AG04449 (cell line): ENCODE data around the gene FAM240A.

Source experiments
- CTCF ChIA-PET: fragments of 350-600 bp; formaldehyde crosslinking; extraction: SDS; loops from one replicate; lab custom pipeline; 2021; ENCODE audit warnings: antibody characterized with exemption; lab: Yijun Ruan, JAX
- POLR2A ChIA-PET: fragments of 400-600, 350-600 bp; formaldehyde crosslinking; extraction: SDS; loops from one replicate; lab custom pipeline; 2020; ENCODE audit warnings: antibody characterized with exemption, inconsistent platforms; lab: Yijun Ruan, JAX
- DNase-seq: peaks from one replicate; pipeline ENCODE4 v3.0.0-alpha.2; 2010; ENCODE audit warnings: low read depth, low spot score
- H3K4me3 ChIP-seq: 2 replicates; pipeline ENCODE4 v1.5.1; 2011; ENCODE audit warnings: low read depth, mild to moderate bottlenecking, control low read depth, low read length
- CTCF ChIP-seq: IDR thresholded peaks from one replicate; pipeline ENCODE4 v1.5.1; 2011; ENCODE audit warnings: mild to moderate bottlenecking, moderate library complexity, low read length, control low read depth, inconsistent platforms; ENCODE audit not compliant: insufficient read depth; ENCODE audit errors: missing control alignments

FAM240A gene

GRCh38 chr3:46609944-46610722 is 2.2 kb upstream of the FAM240A start:
- ChIA-PET CTCF (interaction anchor here (1.1 to 6.9 kb wide), 2 partner anchors 21 to 122 kb away, joined by 3 to 43 read pairs; no protein-coding TSS in a partner anchor), POLR2A (no interaction called here)
- H3K4me3 ChIP-seq = no peak overlapping the region
- DNase-seq = no peak
- TF ChIP-seq CTCF = no peak

GRCh38 chr3:46613313-46614005 is 1.1 kb downstream of the FAM240A start:
- POLR2A ChIA-PET = no interaction called here
- CTCF ChIA-PET = interaction anchor here (2.0 to 6.9 kb wide), 2 partner anchors 17 to 125 kb away, joined by 9 to 43 read pairs; no protein-coding TSS in a partner anchor
- DNase-seq = no peak
- H3K4me3 ChIP-seq = no peak overlapping the region
- no peak for TF ChIP-seq CTCF

DNA sequence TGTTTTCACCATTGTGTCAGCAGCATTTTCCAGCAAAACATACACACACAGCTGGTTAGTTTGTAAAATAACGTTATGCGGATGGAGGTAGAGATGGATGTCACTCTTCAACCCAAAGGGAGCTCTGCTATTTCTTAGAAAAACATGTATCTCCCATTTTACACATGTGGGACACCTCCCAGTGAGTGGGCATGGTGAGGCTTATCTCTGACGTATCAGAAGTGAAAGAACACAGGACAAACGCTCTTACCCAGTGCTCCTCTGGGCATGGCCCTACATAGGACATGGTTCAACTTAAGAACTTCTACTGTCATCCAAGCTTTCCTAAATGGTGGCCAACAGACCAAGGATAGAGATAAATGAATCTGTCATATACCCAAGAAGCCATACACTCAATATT is 2.1 kb downstream of the FAM240A start:
- CTCF ChIA-PET = interaction anchor here (0.9 to 6.9 kb wide), 3 partner anchors 16 to 127 kb away, joined by 3 to 43 read pairs (median 3); no protein-coding TSS in a partner anchor

DNA sequence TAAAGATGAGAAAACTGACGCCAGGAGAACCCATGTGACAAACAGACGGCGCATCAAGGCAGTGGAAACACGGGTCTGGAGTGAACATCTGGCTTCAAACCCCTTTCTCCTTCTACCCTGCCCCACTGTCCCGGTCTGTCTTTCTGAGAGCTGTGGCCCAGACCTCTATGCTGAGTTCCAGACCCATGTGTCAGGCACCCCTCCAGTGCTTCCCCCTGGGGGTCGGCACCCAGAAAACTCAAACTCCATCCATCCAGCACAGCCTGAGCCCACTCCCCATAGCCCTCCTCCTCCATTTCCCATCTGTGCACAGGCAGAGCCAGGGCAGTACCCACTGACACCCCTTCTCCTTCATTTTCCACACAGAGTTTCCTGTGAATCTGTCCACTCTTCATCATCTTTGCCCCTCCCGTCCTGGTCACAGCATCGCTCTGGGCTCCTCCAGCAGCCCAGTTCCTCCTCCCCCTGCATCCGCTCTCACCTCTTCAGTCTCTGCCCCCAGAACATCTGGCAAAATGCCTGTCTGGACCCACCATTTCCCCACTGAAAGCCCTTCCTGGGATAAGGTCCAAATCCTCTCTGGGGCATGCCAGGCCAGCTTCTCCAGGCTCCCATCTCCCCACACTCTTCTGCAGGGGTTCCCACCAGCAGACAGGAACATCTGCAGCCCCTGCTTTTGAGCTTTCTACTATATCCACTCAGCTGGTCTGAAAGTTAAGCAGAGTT is 2.9 kb downstream of the FAM240A start:
- CTCF ChIA-PET = interaction anchor here (1.1 to 6.9 kb wide), 2 partner anchors 15 to 127 kb away, joined by 3 to 43 read pairs; no protein-coding TSS in a partner anchor
- no peak for TF ChIP-seq CTCF
- H3K4me3 ChIP-seq = no peak overlapping the region
- no peak for DNase-seq
- POLR2A ChIA-PET = interaction anchor here (1.1 kb wide), 1 partner anchor 14 kb away, joined by 3 read pairs; no protein-coding TSS in a partner anchor

More for the DNA sequence above, 2.1 kb downstream of the FAM240A start:
- POLR2A ChIA-PET = interaction anchor here (1.1 kb wide), 1 partner anchor 15 kb away, joined by 3 read pairs; no protein-coding TSS in a partner anchor
- TF ChIP-seq CTCF = no peak
- H3K4me3 ChIP-seq = no peak overlapping the region
- no peak for DNase-seq

- TF ChIP-seq CTCF = no peak
- H3K4me3 ChIP-seq = no peak overlapping the region
- POLR2A ChIA-PET = no interaction called here
- DNase-seq = no peak
- CTCF ChIA-PET = interaction anchor here (6.9 kb wide), 1 partner anchor 15 kb away, joined by 43 read pairs; no protein-coding TSS in a partner anchor
Measured at GRCh38 chr3:46615976-46616375, 3.7 kb downstream of the FAM240A start.
